Naive thymus-derived CD8-positive, alpha-beta T cell (primary cell): ENCODE results near the gene ITGB2. TPM values are rescaled to one million over a fixed set of nuclear protein-coding genes. Genes with fewer than 3 reads are reported as not detected.

Experiments
- ATAC-seq, 2 donors: fragments of 150-1000 bp; cut with Tn5 transposase in 1 of 2; sonication (Bioruptor Pico), chemical (Tn5 transposase) in 1 of 2; 1 replicate in 1 of 2; 2 replicates in 1 of 2; pipeline ENCODE4 v1.10.0; 2021; ENCODE audit warnings: mild to moderate bottlenecking in 2 of 2, moderate library complexity in 2 of 2
- POLR2A ChIA-PET: fragments of 350-600 bp; sonication (Branson Sonifier 250); formaldehyde crosslinking; loops from one replicate; lab custom pipeline; 2021; ENCODE audit warnings: antibody characterized with exemption; lab: Charles Lee
- DNase-seq, 10 donors: peaks; one replicate each; pipeline versions ENCODE4 v3.0.0 to v3.0.0-alpha.2; 2020 to 2022
- H3K27ac Mint-ChIP-seq, 10 donors: one replicate each; pipeline ENCODE4 v1.8.0; 2020 to 2022; ENCODE audit warnings: mild to moderate bottlenecking in 10 of 10, mixed read lengths in 10 of 10, moderate library complexity in 4 of 10, inconsistent platforms in 1 of 10
- H3K27me3 Mint-ChIP-seq, 5 donors: one replicate each; pipeline ENCODE4 v1.8.0; 2021 to 2022; ENCODE audit warnings: mixed read lengths in 5 of 5
- H3K36me3 Mint-ChIP-seq, 3 donors: one replicate each; pipeline ENCODE4 v1.8.0; 2020 to 2022; ENCODE audit warnings: mixed read lengths in 3 of 3, mild to moderate bottlenecking in 2 of 3, inconsistent platforms in 1 of 3
- H3K4me1 Mint-ChIP-seq, 4 donors: one replicate each; pipeline ENCODE4 v1.8.0; 2021 to 2022; ENCODE audit warnings: mixed read lengths in 4 of 4
- H3K4me3 Mint-ChIP-seq, 10 donors: one replicate each; pipeline ENCODE4 v1.8.0; 2020 to 2022; ENCODE audit warnings: mild to moderate bottlenecking in 10 of 10, mixed read lengths in 10 of 10, moderate library complexity in 6 of 10, inconsistent platforms in 1 of 10
- H3K9me3 Mint-ChIP-seq, 9 donors: one replicate each; pipeline ENCODE4 v1.8.0; 2020 to 2022; ENCODE audit warnings: mixed read lengths in 9 of 9, mild to moderate bottlenecking in 3 of 9, inconsistent platforms in 1 of 9, moderate library complexity in 1 of 9
- polyA plus RNA-seq, 3 donors: library from polyadenylated mRNA; unstranded; fragments of 300-500 nt; fragmentation: Illumina TruSeq; gene quantifications; one replicate each; pipeline ENCODE4 v1.2.3, GENCODE V29; 2021
- total RNA-seq, 8 experiments: library from RNA in 2 of 8; stranded (reverse) in 2 of 8; gene quantifications; one replicate each; pipeline ENCODE4 v1.2.3 and lab custom pipeline; 2021 to 2026

The ITGB2 gene
- total and polyA plus RNA-seq, 5 experiments from 2014 or later, result 177 to 549 (median 423) TPM

GRCh38 chr21:44888581-44889550 is 31.8 kb downstream of the ITGB2 start:
- H3K9me3 Mint-ChIP-seq, result no peaks in the 10 kb centered on the region
- peak in 1 of 10 donors; percentile 48 for DNase-seq
- H3K27ac Mint-ChIP-seq, result peak overlapping the region in 1 of 10 donors; percentile 24
- POLR2A ChIA-PET, result interaction anchor here (0.7 to 16.8 kb wide), 6 partner anchors 10 to 41 kb away, joined by 3 to 238 read pairs (median 5); partner anchors contain the start of gene ITGB2
- peaks cover 0 to 43% (median 2%) of the 10 kb centered on the region in 3 donors for H3K36me3 Mint-ChIP-seq
- no peak for ATAC-seq
- no peaks in the 10 kb centered on the region for H3K27me3 Mint-ChIP-seq
- no peak overlapping the region for H3K4me3 Mint-ChIP-seq
- peaks cover 10 to 37% (median 18%) of the 10 kb centered on the region in 4 donors for H3K4me1 Mint-ChIP-seq

GRCh38 chr21:44887807-44888580 is 32.7 kb downstream of the ITGB2 start:
- POLR2A ChIA-PET, result interaction anchor here (0.7 to 16.8 kb wide), 3 partner anchors 24 to 42 kb away, joined by 3 to 238 read pairs (median 100); no protein-coding TSS in a partner anchor
- no peak for ATAC-seq

GRCh38 chr21:44887126-44887806 is 33.4 kb downstream of the ITGB2 start:
- Mint-ChIP-seq H3K27me3 (no peaks in the 10 kb centered on the region), H3K4me3 (no peak overlapping the region), H3K4me1 (peaks cover 6 to 24% (median 9%) of the 10 kb centered on the region in 4 donors), H3K9me3 (no peaks in the 10 kb centered on the region), H3K36me3 (peaks cover 0 to 32% (median 0%) of the 10 kb centered on the region in 3 donors), H3K27ac (peak overlapping the region in 6 of 10 donors; percentile 40 to 71 (median 57))
- no peak for ATAC-seq
- POLR2A ChIA-PET, result interaction anchor here (0.7 to 16.8 kb wide), 4 partner anchors 11 to 42 kb away, joined by 3 to 238 read pairs (median 52); no protein-coding TSS in a partner anchor
- DNase-seq, result peak in 1 of 10 donors; percentile 42

More at GRCh38 chr21:44887807-44888580, 32.7 kb downstream of the ITGB2 start:
- no peaks in the 10 kb centered on the region for H3K27me3 Mint-ChIP-seq
- peaks cover 7 to 29% (median 11%) of the 10 kb centered on the region in 4 donors for H3K4me1 Mint-ChIP-seq
- no peaks in the 10 kb centered on the region for H3K9me3 Mint-ChIP-seq
- peaks cover 0 to 35% (median 2%) of the 10 kb centered on the region in 3 donors for H3K36me3 Mint-ChIP-seq
- H3K27ac Mint-ChIP-seq, result peak overlapping the region in 2 of 10 donors; percentile 18 to 55
- peak in 1 of 10 donors; percentile 63 for DNase-seq
- H3K4me3 Mint-ChIP-seq, result no peak overlapping the region

GRCh38 chr21:44886113-44887075 is 34.3 kb downstream of the ITGB2 start:
- POLR2A ChIA-PET, result interaction anchor here (1.0 to 16.8 kb wide), 6 partner anchors 10 to 549 kb away, joined by 3 to 238 read pairs (median 3); partner anchors contain the start of gene PTTG1IP
- Mint-ChIP-seq H3K36me3 (peaks cover 0 to 32% (median 0%) of the 10 kb centered on the region in 3 donors), H3K27me3 (no peaks in the 10 kb centered on the region), H3K4me1 (peaks cover 10 to 28% (median 18%) of the 10 kb centered on the region in 4 donors), H3K4me3 (no peak overlapping the region), H3K27ac (peak overlapping the region in 6 of 10 donors; percentile 28 to 86 (median 65)), H3K9me3 (no peaks in the 10 kb centered on the region)
- peak in 1 of 10 donors; percentile 43 for DNase-seq
- no peak for ATAC-seq

- Mint-ChIP-seq H3K9me3 (no peaks in the 10 kb centered on the region), H3K4me3 (no peak overlapping the region), H3K36me3 (peaks cover 0 to 29% (median 0%) of the 10 kb centered on the region in 3 donors), H3K4me1 (peaks cover 16 to 34% (median 25%) of the 10 kb centered on the region in 4 donors), H3K27me3 (no peaks in the 10 kb centered on the region), H3K27ac (peak overlapping the region in 4 of 10 donors; percentile 11 to 89 (median 72))
- POLR2A ChIA-PET, result interaction anchor here (1.0 to 16.8 kb wide), 5 partner anchors 10 to 548 kb away, joined by 3 to 238 read pairs (median 3); partner anchors contain the start of gene PTTG1IP
- peak in 1 of 10 donors; percentile 48 for DNase-seq
- no peak for ATAC-seq
Observed at GRCh38 chr21:44885615-44886014, 35.1 kb downstream of the ITGB2 start.

- no peaks in the 10 kb centered on the region for H3K9me3 Mint-ChIP-seq
- H3K36me3 Mint-ChIP-seq, result peaks cover 0 to 23% (median 0%) of the 10 kb centered on the region in 3 donors
- H3K4me3 Mint-ChIP-seq, result no peak overlapping the region
- H3K4me1 Mint-ChIP-seq, result peaks cover 17 to 40% (median 30%) of the 10 kb centered on the region in 4 donors
- H3K27ac Mint-ChIP-seq, result peak overlapping the region in 4 of 10 donors; percentile 21 to 74 (median 38)
- DNase-seq (no peak), ATAC-seq (no peak)
- H3K27me3 Mint-ChIP-seq, result no peaks in the 10 kb centered on the region
- POLR2A ChIA-PET, result interaction anchor here (0.7 to 2.7 kb wide), 6 partner anchors 8 to 82 kb away, joined by 3 to 17 read pairs (median 7); partner anchors contain the start of genes PTTG1IP and UBE2G2
Observed at GRCh38 chr21:44884097-44884496, 36.6 kb downstream of the ITGB2 start.

GRCh38 chr21:44883250-44883649 is 37.4 kb downstream of the ITGB2 start:
- POLR2A ChIA-PET, result interaction anchor here (0.9 to 2.7 kb wide), 6 partner anchors 9 to 245 kb away, joined by 3 to 17 read pairs (median 7); partner anchors contain the start of genes PTTG1IP and UBE2G2
- no peak for ATAC-seq
- no peak for DNase-seq
- Mint-ChIP-seq H3K4me3 (no peak overlapping the region), H3K27me3 (no peaks in the 10 kb centered on the region), H3K36me3 (peaks cover 0 to 23% (median 0%) of the 10 kb centered on the region in 3 donors), H3K4me1 (peaks cover 17 to 40% (median 33%) of the 10 kb centered on the region in 4 donors), H3K27ac (peak overlapping the region in 4 of 10 donors; percentile 20 to 91 (median 81)), H3K9me3 (no peaks in the 10 kb centered on the region)

- Mint-ChIP-seq H3K27ac (peak overlapping the region in 8 of 10 donors; percentile 0 to 91 (median 74)), H3K4me3 (peak overlapping the region in 7 of 10 donors; percentile 7 to 39 (median 27)), H3K9me3 (no peaks in the 10 kb centered on the region), H3K36me3 (peaks cover 0 to 8% (median 0%) of the 10 kb centered on the region in 3 donors), H3K4me1 (peaks cover 17 to 51% (median 26%) of the 10 kb centered on the region in 4 donors), H3K27me3 (no peaks in the 10 kb centered on the region)
- DNase-seq (peak in 1 of 10 donors; percentile 15), ATAC-seq (peak; percentile 58 to 67)
- POLR2A ChIA-PET, result interaction anchor here (0.6 to 2.8 kb wide), 6 partner anchors 11 to 199 kb away, joined by 3 to 8 read pairs (median 5); no protein-coding TSS in a partner anchor
Observed at GRCh38 chr21:44881198-44881872, 39.4 kb downstream of the ITGB2 start.

- peak; percentile 22 to 56 for ATAC-seq
- H3K4me3 Mint-ChIP-seq, result peak overlapping the region in 5 of 10 donors; percentile 2 to 39 (median 22)
Observed at GRCh38 chr21:44880405-44881197, 40.1 kb downstream of the ITGB2 start.

More at GRCh38 chr21:44880405-44881197, 40.1 kb downstream of the ITGB2 start:
- Mint-ChIP-seq H3K27ac (peak overlapping the region; percentile 0 to 91 (median 70)), H3K36me3 (peaks cover 0 to 3% (median 0%) of the 10 kb centered on the region in 3 donors), H3K27me3 (no peaks in the 10 kb centered on the region), H3K9me3 (no peaks in the 10 kb centered on the region), H3K4me1 (peaks cover 16 to 54% (median 27%) of the 10 kb centered on the region in 4 donors)
- POLR2A ChIA-PET, result interaction anchor here (0.7 to 2.8 kb wide), 6 partner anchors 12 to 200 kb away, joined by 3 to 6 read pairs (median 4); no protein-coding TSS in a partner anchor
- DNase-seq, result no peak
